Liver (tissue), 3 donors: ENCODE measurements around the gene DOCK2.

Experiments used
- RAD21 ChIP-seq, 2 donors: IDR thresholded peaks; 2 replicates each; pipeline ENCODE4 v1.6.1; 2016; ENCODE audit warnings: antibody characterized with exemption in 2 of 2, mild to moderate bottlenecking in 2 of 2
- YY1 ChIP-seq: IDR thresholded peaks from 2 replicates; pipeline ENCODE4 v1.6.1; 2016; ENCODE audit warnings: antibody characterized with exemption, mild to moderate bottlenecking
- TF ChIP-seq, protein P1 (sequence below): fragments of 150-350 bp; IDR thresholded peaks from 2 replicates; pipeline ENCODE4 v1.5.1; 2017; ENCODE audit warnings: improper control_type of control experiment, low read depth, low read length; ENCODE audit not compliant: missing input control
- donor health status: healthy.
- donor health status: healthy.

DNA sequence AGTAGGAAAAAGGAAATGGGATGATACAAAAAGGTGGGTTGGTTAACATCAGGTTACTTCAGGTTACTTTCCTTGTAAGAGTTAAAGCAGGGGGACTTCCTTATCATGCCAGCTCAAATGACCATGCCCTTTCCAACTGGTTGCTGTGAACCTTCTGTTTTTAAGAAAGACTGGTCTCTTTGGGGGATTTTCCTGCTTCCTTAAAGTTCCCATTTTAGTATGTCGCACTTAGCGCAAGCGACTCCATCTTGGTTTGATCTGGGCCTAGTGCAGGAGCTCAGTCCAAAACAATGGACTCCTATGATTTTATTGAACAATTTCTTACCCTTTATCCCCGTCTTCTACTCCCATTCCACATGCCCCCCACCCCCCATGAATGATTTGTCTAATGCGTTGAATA lies 173.4 kb downstream of the DOCK2 start:
- TF ChIP-seq, protein P1, sequence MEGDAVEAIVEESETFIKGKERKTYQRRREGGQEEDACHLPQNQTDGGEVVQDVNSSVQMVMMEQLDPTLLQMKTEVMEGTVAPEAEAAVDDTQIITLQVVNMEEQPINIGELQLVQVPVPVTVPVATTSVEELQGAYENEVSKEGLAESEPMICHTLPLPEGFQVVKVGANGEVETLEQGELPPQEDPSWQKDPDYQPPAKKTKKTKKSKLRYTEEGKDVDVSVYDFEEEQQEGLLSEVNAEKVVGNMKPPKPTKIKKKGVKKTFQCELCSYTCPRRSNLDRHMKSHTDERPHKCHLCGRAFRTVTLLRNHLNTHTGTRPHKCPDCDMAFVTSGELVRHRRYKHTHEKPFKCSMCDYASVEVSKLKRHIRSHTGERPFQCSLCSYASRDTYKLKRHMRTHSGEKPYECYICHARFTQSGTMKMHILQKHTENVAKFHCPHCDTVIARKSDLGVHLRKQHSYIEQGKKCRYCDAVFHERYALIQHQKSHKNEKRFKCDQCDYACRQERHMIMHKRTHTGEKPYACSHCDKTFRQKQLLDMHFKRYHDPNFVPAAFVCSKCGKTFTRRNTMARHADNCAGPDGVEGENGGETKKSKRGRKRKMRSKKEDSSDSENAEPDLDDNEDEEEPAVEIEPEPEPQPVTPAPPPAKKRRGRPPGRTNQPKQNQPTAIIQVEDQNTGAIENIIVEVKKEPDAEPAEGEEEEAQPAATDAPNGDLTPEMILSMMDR, result no peak
- no peak for TF ChIP-seq RAD21 (IDR thresholded peaks at IDR 0.05)
- TF ChIP-seq YY1, result no peak
